Measurements from ENCODE around the gene GNAI1.

GNAI1 gene

GRCh38 chr7:80226629-80227028, 92.0 kb downstream of the GNAI1 start:
- Histone ChIP-seq H3K36me3 (no peaks in the 10 kb centered on the region), H3K27me3 (ENCODE audit: insufficient read depth, low read depth, severe bottlenecking) (no peaks in the 10 kb centered on the region), H3K9me3 (ENCODE audit: severe bottlenecking) (no peaks in the 10 kb centered on the region), H3K27ac (no peak overlapping the region), H3K4me3 (ENCODE audit: low read depth, low read length) (no peak overlapping the region)
- TF ChIP-seq CTCF (IDR thresholded peaks at IDR 0.05; ENCODE audit: low read depth, low read length), result no peak
- DNase-seq, result no peak

DNA sequence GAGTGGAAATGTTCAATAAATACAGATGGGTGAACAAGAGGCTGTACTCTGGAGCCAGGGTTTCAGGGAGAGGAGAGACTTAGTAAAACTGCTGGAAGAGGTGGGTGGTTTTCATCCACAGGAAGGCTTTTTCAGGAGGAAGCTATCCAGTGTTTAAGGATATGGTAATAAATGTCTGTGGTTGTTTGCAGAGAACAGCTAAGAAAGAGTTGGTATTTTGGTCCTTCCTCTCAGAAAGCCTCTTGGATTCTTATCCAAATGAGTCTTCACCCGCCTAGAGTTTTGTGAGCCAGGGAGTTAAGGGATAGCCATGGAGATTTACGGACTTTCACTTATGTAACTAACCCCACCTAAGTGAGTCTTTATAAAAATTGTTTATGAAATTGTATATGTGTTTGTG, 95.7 kb downstream of the GNAI1 start:
- no peak overlapping the region for H3K27ac ChIP-seq
- H3K9me3 ChIP-seq (ENCODE audit: severe bottlenecking), result no peaks in the 10 kb centered on the region
- no peak overlapping the region for H3K4me3 ChIP-seq (ENCODE audit: low read depth, low read length)
- no peak for TF ChIP-seq CTCF (IDR thresholded peaks at IDR 0.05; ENCODE audit: low read depth, low read length)
- H3K27me3 ChIP-seq (ENCODE audit: insufficient read depth, low read depth, severe bottlenecking), result no peaks in the 10 kb centered on the region
- no peaks in the 10 kb centered on the region for H3K36me3 ChIP-seq
- no peak for DNase-seq

GRCh38 chr7:80231707-80232106, 97.1 kb downstream of the GNAI1 start:
- H3K4me3 ChIP-seq (ENCODE audit: low read depth, low read length), result no peak overlapping the region
- H3K9me3 ChIP-seq (ENCODE audit: severe bottlenecking), result no peaks in the 10 kb centered on the region
- H3K36me3 ChIP-seq, result no peaks in the 10 kb centered on the region
- no peaks in the 10 kb centered on the region for H3K27me3 ChIP-seq (ENCODE audit: insufficient read depth, low read depth, severe bottlenecking)
- DNase-seq, result no peak
- no peak for TF ChIP-seq CTCF (IDR thresholded peaks at IDR 0.05; ENCODE audit: low read depth, low read length)
- no peak overlapping the region for H3K27ac ChIP-seq

DNA sequence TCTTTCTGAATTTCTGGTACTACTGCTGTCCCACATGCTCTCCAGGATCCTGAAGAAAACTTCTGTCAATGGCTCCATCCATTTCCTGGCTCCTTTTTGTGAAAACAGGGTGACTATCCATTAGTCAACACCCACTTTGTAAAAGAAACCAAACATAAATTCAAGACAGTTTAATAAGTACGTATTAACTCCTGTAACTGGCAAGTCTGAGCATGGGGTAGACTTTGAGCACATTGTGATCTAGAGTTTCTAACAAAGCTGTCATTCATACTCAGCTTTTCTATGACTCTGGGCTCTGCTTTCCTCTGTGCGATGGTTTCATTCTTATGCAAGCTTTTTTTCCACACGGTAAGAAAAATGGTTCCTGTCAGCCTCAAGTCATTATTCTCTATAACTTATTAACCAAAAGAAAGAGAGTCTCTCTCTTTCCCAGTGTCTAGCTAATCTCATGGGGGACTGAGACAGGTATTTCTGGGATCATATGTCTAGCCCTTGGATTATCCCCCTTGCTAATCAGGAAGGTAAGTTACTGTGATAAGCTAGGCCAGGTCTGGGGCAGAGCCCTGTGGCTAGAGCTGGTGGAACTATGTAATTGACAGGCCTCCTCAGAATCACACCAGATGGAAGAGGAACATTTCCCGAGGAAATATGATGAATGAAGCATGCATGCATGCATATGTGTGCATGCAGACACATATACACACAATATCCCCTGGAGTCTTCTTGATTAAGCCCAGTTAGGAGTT, 98.5 kb downstream of the GNAI1 start:
- TF ChIP-seq CTCF (IDR thresholded peaks at IDR 0.05; ENCODE audit: low read depth, low read length), result no peak
- DNase-seq, result peak; percentile 57
- Histone ChIP-seq H3K4me3 (ENCODE audit: low read depth, low read length) (no peak overlapping the region), H3K36me3 (no peaks in the 10 kb centered on the region), H3K27me3 (ENCODE audit: insufficient read depth, low read depth, severe bottlenecking) (no peaks in the 10 kb centered on the region), H3K27ac (no peak overlapping the region), H3K9me3 (ENCODE audit: severe bottlenecking) (no peaks in the 10 kb centered on the region)

DNA sequence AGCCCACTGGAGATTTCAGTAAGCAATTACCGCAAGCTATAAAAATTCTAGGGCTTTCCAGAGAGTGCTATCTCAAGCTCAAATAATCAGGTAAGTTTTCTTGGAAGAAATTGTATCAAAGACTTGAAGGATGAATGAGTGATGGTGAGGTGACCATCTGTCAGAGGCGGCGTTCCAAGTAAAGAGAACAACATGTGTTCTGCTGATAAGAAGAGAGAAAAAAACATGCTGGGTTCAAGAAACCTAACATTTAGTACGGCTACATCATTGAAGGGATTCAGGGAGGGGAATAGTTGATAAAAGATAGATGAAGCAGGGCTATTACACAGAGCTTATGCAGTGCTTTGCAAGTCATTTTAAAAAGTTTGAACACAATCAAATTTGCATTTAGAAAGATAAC, 100.7 kb downstream of the GNAI1 start:
- Histone ChIP-seq H3K36me3 (no peaks in the 10 kb centered on the region), H3K4me3 (ENCODE audit: low read depth, low read length) (no peak overlapping the region), H3K27me3 (ENCODE audit: insufficient read depth, low read depth, severe bottlenecking) (no peaks in the 10 kb centered on the region), H3K27ac (no peak overlapping the region), H3K9me3 (ENCODE audit: severe bottlenecking) (no peaks in the 10 kb centered on the region)
- DNase-seq, result no peak
- TF ChIP-seq CTCF (IDR thresholded peaks at IDR 0.05; ENCODE audit: low read depth, low read length), result no peak

GRCh38 chr7:80236681-80237080, 102.0 kb downstream of the GNAI1 start:
- Histone ChIP-seq H3K36me3 (no peaks in the 10 kb centered on the region), H3K4me3 (ENCODE audit: low read depth, low read length) (no peak overlapping the region), H3K9me3 (ENCODE audit: severe bottlenecking) (no peaks in the 10 kb centered on the region), H3K27me3 (ENCODE audit: insufficient read depth, low read depth, severe bottlenecking) (no peaks in the 10 kb centered on the region), H3K27ac (no peak overlapping the region)
- no peak for TF ChIP-seq CTCF (IDR thresholded peaks at IDR 0.05; ENCODE audit: low read depth, low read length)
- no peak for DNase-seq

All from WERI-Rb-1 (cell line).